KMS-11 (cell line): ENCODE data around the gene BTN2A1.

ENCODE experiments used
- H2AFZ ChIP-seq: fragments of 200-600 bp; sonication (generic); 2 replicates; pipeline ENCODE4 v1.6.1; 2016; ENCODE audit warnings: antibody characterized with exemption, mixed run types, low read depth
- H3K27ac ChIP-seq: fragments of 200-600 bp; sonication (generic); 2 replicates; pipeline ENCODE4 v1.6.1; 2016; ENCODE audit warnings: mild to moderate bottlenecking, mixed run types
- H3K27me3 ChIP-seq: fragments of 200-600 bp; sonication (generic); 2 replicates; pipeline ENCODE4 v1.6.1; 2017; ENCODE audit warnings: mild to moderate bottlenecking, low read depth, mixed run types, moderate library complexity; ENCODE audit not compliant: insufficient read depth
- H3K36me3 ChIP-seq: fragments of 200-600 bp; sonication (generic); 2 replicates; pipeline ENCODE4 v1.6.1; 2017; ENCODE audit warnings: mild to moderate bottlenecking, mixed run types; ENCODE audit not compliant: insufficient read depth
- H3K4me1 ChIP-seq: fragments of 200-600 bp; sonication (generic); 2 replicates; pipeline ENCODE4 v1.6.1; 2016; ENCODE audit warnings: mild to moderate bottlenecking, low read depth, mixed run types; ENCODE audit not compliant: poor library complexity, severe bottlenecking
- H3K4me2 ChIP-seq: fragments of 200-600 bp; sonication (generic); 2 replicates; pipeline ENCODE4 v1.7.0; 2016; ENCODE audit warnings: mild to moderate bottlenecking, mixed run types
- H3K4me3 ChIP-seq: fragments of 200-600 bp; sonication (generic); IDR thresholded peaks from 2 replicates; pipeline ENCODE4 v1.6.1; 2017; ENCODE audit warnings: low read depth, low read length, mixed read lengths; ENCODE audit not compliant: insufficient read depth
- H3K79me2 ChIP-seq: fragments of 200-600 bp; sonication (generic); 2 replicates; pipeline ENCODE4 v1.6.1; 2016; ENCODE audit warnings: low read depth, mixed run types; ENCODE audit not compliant: insufficient read depth
- H3K9ac ChIP-seq: fragments of 200-600 bp; sonication (generic); 2 replicates; pipeline ENCODE4 v1.6.1; 2016; ENCODE audit warnings: mild to moderate bottlenecking, mixed run types
- H4K20me1 ChIP-seq: fragments of 200-600 bp; sonication (generic); 2 replicates; pipeline ENCODE4 v1.6.1; 2016; ENCODE audit warnings: mild to moderate bottlenecking, mixed run types; ENCODE audit not compliant: insufficient read depth
- TF ChIP-seq, protein P1 (sequence below): fragments of 200-600 bp; sonication (generic); conservative IDR thresholded peaks from 2 replicates; pipeline ENCODE4 v1.6.1; 2017; ENCODE audit warnings: low read depth, mild to moderate bottlenecking, antibody characterized with exemption, low read length, moderate library complexity, mixed read lengths

Gene BTN2A1

DNA sequence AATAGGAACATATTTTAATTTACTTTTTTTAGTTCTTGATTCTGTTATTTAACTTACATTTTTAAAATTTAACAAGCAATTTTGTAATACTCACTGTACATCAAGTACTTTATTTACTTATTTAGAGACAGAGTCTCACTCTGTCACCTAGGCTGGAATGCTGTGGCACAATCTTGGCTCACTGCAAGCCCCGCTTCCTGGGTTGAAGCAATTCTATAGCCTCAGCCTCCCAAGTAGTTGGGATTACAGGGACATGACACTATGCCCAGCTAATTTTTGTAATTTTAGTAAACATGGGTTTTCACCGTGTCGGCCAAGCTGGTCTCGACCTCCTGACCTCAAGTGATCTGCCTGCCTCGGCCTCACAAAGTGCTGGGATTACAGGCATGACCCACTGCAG lies 10.5 kb upstream of the BTN2A1 start:
- Histone ChIP-seq H3K79me2 (no peaks in the 10 kb centered on the region), H3K4me3 (no peak overlapping the region), H3K4me1 (peaks cover 18% of the 10 kb centered on the region), H3K27ac (no peak overlapping the region), H2AFZ (no peak overlapping the region), H4K20me1 (no peaks in the 10 kb centered on the region), H3K36me3 (no peaks in the 10 kb centered on the region), H3K27me3 (peaks cover 4% of the 10 kb centered on the region; the same call in 1 of the 2 replicates), H3K4me2 (no peak overlapping the region), H3K9ac (no peak overlapping the region)
- TF ChIP-seq, protein P1, sequence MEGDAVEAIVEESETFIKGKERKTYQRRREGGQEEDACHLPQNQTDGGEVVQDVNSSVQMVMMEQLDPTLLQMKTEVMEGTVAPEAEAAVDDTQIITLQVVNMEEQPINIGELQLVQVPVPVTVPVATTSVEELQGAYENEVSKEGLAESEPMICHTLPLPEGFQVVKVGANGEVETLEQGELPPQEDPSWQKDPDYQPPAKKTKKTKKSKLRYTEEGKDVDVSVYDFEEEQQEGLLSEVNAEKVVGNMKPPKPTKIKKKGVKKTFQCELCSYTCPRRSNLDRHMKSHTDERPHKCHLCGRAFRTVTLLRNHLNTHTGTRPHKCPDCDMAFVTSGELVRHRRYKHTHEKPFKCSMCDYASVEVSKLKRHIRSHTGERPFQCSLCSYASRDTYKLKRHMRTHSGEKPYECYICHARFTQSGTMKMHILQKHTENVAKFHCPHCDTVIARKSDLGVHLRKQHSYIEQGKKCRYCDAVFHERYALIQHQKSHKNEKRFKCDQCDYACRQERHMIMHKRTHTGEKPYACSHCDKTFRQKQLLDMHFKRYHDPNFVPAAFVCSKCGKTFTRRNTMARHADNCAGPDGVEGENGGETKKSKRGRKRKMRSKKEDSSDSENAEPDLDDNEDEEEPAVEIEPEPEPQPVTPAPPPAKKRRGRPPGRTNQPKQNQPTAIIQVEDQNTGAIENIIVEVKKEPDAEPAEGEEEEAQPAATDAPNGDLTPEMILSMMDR: no peak

DNA sequence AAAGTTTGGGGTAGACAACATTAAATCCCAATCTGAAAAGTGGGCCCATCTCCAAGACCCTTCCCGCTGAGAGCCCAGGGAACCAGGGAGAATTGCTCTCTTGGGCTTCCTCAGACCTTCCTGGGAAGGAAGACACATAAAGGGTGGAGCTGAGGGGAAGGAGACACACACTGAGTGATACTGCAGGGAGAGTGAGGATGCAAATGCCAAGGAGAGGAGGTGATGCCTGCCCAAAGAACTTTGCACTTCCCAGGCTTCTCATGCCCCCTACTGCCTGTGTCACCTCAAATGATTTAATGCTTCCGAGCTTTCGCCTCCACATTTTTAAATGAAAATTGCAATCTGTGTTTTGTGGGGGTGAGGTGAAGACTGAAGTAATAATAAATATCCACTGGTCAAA lies 7.5 kb upstream of the BTN2A1 start:
- H3K9ac ChIP-seq: no peak overlapping the region
- TF ChIP-seq, protein P1: no peak
- no peaks in the 10 kb centered on the region for H3K36me3 ChIP-seq
- H3K4me3 ChIP-seq: no peak overlapping the region
- H3K27me3 ChIP-seq: peaks cover 4% of the 10 kb centered on the region; the same call in 1 of the 2 replicates
- H3K4me2 ChIP-seq: no peak overlapping the region
- H3K27ac ChIP-seq: no peak overlapping the region
- H3K79me2 ChIP-seq: no peaks in the 10 kb centered on the region
- no peak overlapping the region for H2AFZ ChIP-seq
- peaks cover 18% of the 10 kb centered on the region for H3K4me1 ChIP-seq
- H4K20me1 ChIP-seq: no peaks in the 10 kb centered on the region

DNA sequence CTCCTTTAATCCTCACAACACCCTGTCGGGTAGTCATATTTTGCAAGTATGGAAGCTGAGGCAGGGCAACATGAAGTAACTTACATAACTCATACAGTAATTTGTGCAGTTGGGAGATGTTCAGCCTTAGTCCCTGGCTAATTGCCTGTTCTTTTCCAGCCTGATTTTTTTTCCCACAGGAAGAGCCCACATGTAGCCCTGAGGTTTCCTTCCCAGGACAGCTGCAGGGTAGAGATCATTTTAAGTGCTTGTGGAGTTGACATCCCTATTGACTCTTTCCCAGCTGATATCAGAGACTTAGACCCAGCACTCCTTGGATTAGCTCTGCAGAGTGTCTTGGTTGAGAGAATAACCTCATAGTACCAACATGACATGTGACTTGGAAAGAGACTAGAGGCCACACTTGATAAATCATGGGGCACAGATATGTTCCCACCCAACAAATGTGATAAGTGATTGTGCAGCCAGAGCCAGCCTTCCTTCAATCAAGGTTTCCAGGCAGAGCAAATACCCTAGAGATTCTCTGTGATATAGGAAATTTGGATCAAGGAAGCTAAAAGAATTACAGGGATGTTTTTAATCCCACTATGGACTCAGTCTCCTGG lies 5.0 kb upstream of the BTN2A1 start:
- no peaks in the 10 kb centered on the region for H3K79me2 ChIP-seq
- no peak overlapping the region for H3K27ac ChIP-seq
- no peak overlapping the region for H2AFZ ChIP-seq
- H3K27me3 ChIP-seq: peaks cover 4% of the 10 kb centered on the region; the same call in 1 of the 2 replicates
- no peak overlapping the region for H3K4me2 ChIP-seq
- no peaks in the 10 kb centered on the region for H4K20me1 ChIP-seq
- H3K4me1 ChIP-seq: peaks cover 6% of the 10 kb centered on the region
- TF ChIP-seq, protein P1: no peak
- H3K4me3 ChIP-seq: no peak overlapping the region
- H3K9ac ChIP-seq: no peak overlapping the region
- no peaks in the 10 kb centered on the region for H3K36me3 ChIP-seq

DNA sequence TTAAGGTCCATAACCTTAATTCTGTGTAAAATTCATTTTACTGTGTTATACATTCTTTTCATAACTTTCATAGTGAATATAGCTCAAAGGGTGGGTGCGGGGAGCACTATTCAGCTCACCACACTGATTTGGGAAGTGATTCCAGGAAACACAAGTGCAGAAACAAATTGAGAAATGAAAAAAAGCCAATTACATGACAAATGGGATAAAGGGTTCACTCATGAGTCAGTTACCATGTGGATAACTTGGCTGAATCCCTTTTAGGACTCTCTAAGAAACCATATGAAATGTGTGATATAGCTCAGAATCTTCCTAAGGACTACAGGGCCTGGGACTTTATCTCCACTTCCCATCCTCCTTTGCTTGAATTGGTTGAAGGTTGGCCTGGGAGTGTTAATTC lies 3.1 kb upstream of the BTN2A1 start:
- H4K20me1 ChIP-seq: no peaks in the 10 kb centered on the region
- no peak overlapping the region for H3K4me3 ChIP-seq
- H3K9ac ChIP-seq: no peak overlapping the region
- H3K27me3 ChIP-seq: no peaks in the 10 kb centered on the region
- H3K36me3 ChIP-seq: no peaks in the 10 kb centered on the region
- peaks cover 13% of the 10 kb centered on the region for H3K4me1 ChIP-seq
- no peak overlapping the region for H2AFZ ChIP-seq
- TF ChIP-seq, protein P1: no peak
- H3K27ac ChIP-seq: no peak overlapping the region
- H3K4me2 ChIP-seq: no peak overlapping the region
- peaks cover 11% of the 10 kb centered on the region; the same call in 1 of the 2 replicates for H3K79me2 ChIP-seq
